Astrocyte (in vitro differentiated cells and primary cell): ENCODE measurements around the gene DENND4B.
"Not testable (repeated sequence)": the region's sequence is repeated elsewhere in the genome, so short reads cannot be mapped to it uniquely, and the experiment has no call there.

Source experiments
- CTCF ChIP-seq: IDR thresholded peaks from 2 replicates; pipeline ENCODE4 v1.5.1; 2011; ENCODE audit warnings: low read depth, mild to moderate bottlenecking, inconsistent platforms, low read length, moderate library complexity; ENCODE audit not compliant: insufficient read depth
- EZH2 ChIP-seq: IDR thresholded peaks from 2 replicates; pipeline ENCODE4 v1.6.1; 2012; ENCODE audit warnings: mild to moderate bottlenecking, low read length, inconsistent platforms; ENCODE audit not compliant: insufficient read depth

GRCh38 chr1:153905908-153906307 is 40.6 kb downstream of the DENND4B start:
- not testable (repeated sequence) for TF ChIP-seq CTCF, EZH2
